Right atrium auricular region (tissue), 2 donors: ENCODE data around the gene ID1. TPM values are rescaled to one million over a fixed set of nuclear protein-coding genes. Genes with fewer than 3 reads are reported as not detected.

Experiments
- DNase-seq: peaks from one replicate; pipeline ENCODE4 v3.0.0-alpha.2; 2019; ENCODE audit warnings: low spot score
- H3K27ac ChIP-seq, 2 donors: fragments of 200-600 bp; sonication (generic); 1 replicate in 1 of 2; 2 replicates in 1 of 2; pipeline ENCODE4 v1.5.1; 2016 to 2019
- H3K27me3 ChIP-seq, 2 donors: fragments of 200-600 bp; sonication (generic); one replicate each; pipeline versions ENCODE4 v1.5.1 to v1.6.0; 2017 to 2019
- H3K36me3 ChIP-seq: fragments of 200-600 bp; sonication (generic); one replicate; pipeline ENCODE4 v1.5.1; 2016
- H3K4me1 ChIP-seq, 2 donors: fragments of 200-600 bp; sonication (generic); one replicate each; pipeline versions ENCODE4 v1.5.1 to v1.6.0; 2017 to 2019
- H3K4me3 ChIP-seq, 2 donors: fragments of 200-600 bp; sonication (generic); 1 replicate in 1 of 2; 2 replicates in 1 of 2; pipeline ENCODE4 v1.5.1; 2017 to 2019; ENCODE audit warnings: mild to moderate bottlenecking in 1 of 2, moderate library complexity in 1 of 2
- H3K9me3 ChIP-seq, 2 donors: fragments of 200-600 bp; sonication (generic); one replicate each; pipeline ENCODE4 v1.5.1; 2019
- total RNA-seq, 2 donors: library from RNA; depleted of rRNA; stranded (reverse); fragments of >200 nt; gene quantifications; one replicate each; pipeline ENCODE4 v1.1.0, GENCODE V29; 2016
- TF ChIP-seq, protein P1 (sequence below), 2 donors: fragments of 200-600 bp; sonication (generic); IDR thresholded peaks; one replicate each; pipeline ENCODE4 v1.5.1; 2019; ENCODE audit warnings: antibody characterized with exemption in 2 of 2

Gene ID1, protein sequence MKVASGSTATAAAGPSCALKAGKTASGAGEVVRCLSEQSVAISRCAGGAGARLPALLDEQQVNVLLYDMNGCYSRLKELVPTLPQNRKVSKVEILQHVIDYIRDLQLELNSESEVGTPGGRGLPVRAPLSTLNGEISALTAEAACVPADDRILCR
- total RNA-seq, result 100 to 1,000 TPM; 450 to 815 TPM

DNA sequence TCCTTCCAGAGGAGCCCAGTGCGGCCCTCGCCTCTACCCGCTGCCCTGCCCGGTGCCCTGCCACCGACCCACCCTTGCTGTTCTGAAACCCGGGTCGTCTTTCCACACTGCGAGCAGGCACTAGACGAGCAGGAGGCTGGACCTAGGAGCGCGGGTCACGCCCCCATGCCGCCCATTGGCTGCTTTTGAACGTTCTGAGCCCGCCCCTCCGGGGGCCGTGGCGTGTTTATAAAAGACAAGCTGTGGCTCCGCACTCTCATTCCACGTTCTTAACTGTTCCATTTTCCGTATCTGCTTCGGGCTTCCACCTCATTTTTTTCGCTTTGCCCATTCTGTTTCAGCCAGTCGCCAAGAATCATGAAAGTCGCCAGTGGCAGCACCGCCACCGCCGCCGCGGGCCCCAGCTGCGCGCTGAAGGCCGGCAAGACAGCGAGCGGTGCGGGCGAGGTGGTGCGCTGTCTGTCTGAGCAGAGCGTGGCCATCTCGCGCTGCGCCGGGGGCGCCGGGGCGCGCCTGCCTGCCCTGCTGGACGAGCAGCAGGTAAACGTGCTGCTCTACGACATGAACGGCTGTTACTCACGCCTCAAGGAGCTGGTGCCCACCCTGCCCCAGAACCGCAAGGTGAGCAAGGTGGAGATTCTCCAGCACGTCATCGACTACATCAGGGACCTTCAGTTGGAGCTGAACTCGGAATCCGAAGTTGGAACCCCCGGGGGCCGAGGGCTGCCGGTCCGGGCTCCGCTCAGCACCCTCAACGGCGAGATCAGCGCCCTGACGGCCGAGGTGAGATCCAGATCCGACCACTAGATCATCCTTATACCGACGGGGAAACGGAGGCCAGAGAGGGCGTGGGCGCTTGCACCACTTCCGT is at the start of gene ID1:
Gene ID1 (plus strand): TSS at position 259 of the 871 bp plus-strand sequence. CDS start 99 bp downstream, at position 358.
- DNase-seq, result peak; percentile 99
- TF ChIP-seq, protein P1, sequence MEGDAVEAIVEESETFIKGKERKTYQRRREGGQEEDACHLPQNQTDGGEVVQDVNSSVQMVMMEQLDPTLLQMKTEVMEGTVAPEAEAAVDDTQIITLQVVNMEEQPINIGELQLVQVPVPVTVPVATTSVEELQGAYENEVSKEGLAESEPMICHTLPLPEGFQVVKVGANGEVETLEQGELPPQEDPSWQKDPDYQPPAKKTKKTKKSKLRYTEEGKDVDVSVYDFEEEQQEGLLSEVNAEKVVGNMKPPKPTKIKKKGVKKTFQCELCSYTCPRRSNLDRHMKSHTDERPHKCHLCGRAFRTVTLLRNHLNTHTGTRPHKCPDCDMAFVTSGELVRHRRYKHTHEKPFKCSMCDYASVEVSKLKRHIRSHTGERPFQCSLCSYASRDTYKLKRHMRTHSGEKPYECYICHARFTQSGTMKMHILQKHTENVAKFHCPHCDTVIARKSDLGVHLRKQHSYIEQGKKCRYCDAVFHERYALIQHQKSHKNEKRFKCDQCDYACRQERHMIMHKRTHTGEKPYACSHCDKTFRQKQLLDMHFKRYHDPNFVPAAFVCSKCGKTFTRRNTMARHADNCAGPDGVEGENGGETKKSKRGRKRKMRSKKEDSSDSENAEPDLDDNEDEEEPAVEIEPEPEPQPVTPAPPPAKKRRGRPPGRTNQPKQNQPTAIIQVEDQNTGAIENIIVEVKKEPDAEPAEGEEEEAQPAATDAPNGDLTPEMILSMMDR (IDR thresholded peaks at IDR 0.05), result peak in 1 of 2 donors; percentile 20
- H3K27ac ChIP-seq, result peak within 1 kb of the TSS; percentile 90 to 93
- H3K9me3 ChIP-seq, result no peaks in the 10 kb centered on the region
- H3K36me3 ChIP-seq, result peaks cover 16% of the 10 kb centered on the region
- H3K27me3 ChIP-seq, result no peaks in the 10 kb centered on the region
- peaks cover 0 to 44% of the 10 kb centered on the region in 2 donors for H3K4me1 ChIP-seq
- peak within 1 kb of the TSS; percentile 63 to 79 for H3K4me3 ChIP-seq

DNA sequence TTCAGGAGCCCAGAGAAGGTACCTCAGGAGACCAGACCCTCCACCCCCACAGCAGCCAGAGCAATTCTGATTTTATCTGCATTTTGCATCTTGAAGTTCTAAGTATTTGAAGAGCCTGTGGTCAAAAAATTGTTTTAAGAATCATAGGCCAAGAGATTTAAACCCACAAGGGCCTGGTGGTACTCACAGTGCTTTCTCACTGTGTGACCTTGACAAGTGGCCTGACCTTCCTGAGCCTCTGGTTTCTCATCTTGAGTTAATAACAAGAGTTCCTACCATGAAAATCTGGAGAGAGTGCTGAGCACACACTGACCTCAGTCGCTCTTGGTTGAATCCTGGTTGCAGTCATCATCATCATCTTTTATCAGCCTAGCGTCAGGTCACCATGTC is 45.4 kb upstream of the ID1 start:
- no peaks in the 10 kb centered on the region for H3K27me3 ChIP-seq
- H3K9me3 ChIP-seq, result no peaks in the 10 kb centered on the region
- no peak overlapping the region for H3K27ac ChIP-seq
- no peak overlapping the region for H3K4me3 ChIP-seq
- peaks cover 0 to 26% of the 10 kb centered on the region in 2 donors for H3K4me1 ChIP-seq
- H3K36me3 ChIP-seq, result peaks cover 68% of the 10 kb centered on the region
- no peak for DNase-seq
- TF ChIP-seq, protein P1 (IDR thresholded peaks at IDR 0.05), result no peak

DNA sequence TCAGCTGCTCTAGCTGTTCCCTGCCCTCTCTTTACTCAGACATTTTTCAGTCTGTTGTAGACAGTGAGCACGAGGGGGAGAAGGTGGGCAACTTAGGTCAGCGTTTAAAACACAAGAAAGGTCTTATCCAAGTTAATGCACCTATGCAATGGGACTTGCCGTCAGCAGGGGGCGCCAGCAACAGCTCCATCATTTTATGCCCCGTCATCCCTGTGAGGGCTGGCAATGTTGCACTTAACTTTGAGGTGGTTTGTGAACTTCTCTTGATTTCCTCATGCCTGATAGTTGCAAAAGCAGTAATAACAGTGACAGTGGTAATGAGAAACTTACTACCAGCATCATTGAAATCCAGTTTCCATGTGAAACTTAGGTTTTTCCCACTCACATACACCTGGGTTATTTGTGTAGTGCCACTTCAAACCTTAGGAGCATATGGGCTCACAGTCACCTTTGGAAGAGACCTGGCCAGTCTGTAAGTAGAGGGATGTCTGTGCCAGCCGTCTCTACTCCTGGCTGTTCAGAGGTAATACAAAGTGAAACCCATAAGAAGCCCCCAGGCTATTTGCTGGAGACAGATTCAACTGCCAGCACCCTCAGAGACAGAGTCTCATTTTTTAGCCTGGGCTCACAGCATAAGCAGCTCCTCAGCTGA is 44.9 kb upstream of the ID1 start:
- Histone ChIP-seq H3K27ac (peak overlapping the region; percentile 6 to 58), H3K36me3 (peaks cover 68% of the 10 kb centered on the region), H3K9me3 (no peaks in the 10 kb centered on the region), H3K4me1 (peaks cover 0 to 26% of the 10 kb centered on the region in 2 donors), H3K4me3 (no peak overlapping the region), H3K27me3 (no peaks in the 10 kb centered on the region)
- TF ChIP-seq, protein P1 (IDR thresholded peaks at IDR 0.05), result peak; percentile 81 to 90
- DNase-seq, result peak; percentile 89

DNA sequence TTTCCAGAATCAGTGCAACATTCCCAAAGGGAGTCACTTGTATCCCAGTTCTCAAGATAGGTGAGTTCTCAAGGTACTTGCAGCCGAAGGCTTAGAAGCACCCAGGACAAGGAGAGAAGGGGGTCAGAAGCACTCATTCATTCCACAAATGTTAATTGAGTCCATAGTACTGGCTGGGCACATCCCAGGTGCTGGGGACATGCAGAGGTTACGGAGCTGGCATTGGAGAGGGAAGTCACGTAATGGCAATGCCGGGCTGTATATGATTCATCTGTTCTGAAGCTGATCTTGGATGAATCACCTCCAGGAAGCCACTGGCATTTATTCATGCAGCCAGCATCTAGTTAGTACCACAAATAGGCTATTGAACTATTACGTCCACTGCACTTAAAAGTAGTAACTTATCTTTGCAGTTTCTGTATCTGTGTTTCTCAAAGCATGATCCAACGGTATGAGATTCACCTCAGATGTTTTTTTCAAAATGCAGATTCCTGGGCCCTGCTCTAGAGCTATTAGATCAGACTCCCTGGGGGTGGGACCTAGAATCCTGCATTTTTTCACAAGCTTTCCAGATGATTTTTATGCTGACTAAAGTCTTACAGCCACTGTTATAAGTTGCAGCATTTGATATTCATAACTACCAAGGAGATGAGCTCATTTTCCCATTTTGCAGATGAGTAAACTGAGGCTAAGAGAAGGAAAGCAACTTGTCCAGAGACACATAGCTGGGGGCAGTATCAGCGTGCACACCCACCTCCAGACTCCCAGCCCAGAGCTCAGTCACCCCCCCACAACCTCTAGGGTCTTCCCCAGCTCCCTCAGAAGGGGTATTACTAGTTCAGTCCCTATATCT is 44.1 kb upstream of the ID1 start:
- no peak for DNase-seq
- TF ChIP-seq, protein P1 (IDR thresholded peaks at IDR 0.05), result no peak

DNA sequence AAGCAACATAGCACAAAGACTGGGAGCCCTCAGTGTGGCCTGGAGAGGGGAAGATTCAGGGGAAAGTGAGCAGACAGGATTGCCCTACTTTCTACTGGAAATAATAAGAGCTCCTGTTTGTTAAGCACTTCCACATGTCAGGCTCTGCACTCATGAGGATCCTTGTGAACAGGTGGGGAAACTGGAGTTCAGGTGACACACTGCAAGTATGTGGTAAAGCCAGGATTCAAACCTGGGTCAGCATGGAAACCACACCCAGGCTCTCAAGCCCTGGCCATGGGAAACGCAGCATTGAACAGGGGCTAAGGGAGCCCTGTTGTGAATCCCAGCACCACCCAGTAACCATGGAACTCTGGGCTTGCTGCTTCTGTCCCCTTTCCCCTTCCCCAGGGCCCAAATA is 42.8 kb upstream of the ID1 start:
- peaks cover 66% of the 10 kb centered on the region for H3K36me3 ChIP-seq
- H3K27ac ChIP-seq, result no peak overlapping the region

More for the DNA sequence above, 44.1 kb upstream of the ID1 start:
- H3K4me3 ChIP-seq, result no peak overlapping the region
- peaks cover 69% of the 10 kb centered on the region for H3K36me3 ChIP-seq
- peak overlapping the region; percentile 6 to 58 for H3K27ac ChIP-seq
- H3K27me3 ChIP-seq, result no peaks in the 10 kb centered on the region
- peaks cover 0 to 26% of the 10 kb centered on the region in 2 donors for H3K4me1 ChIP-seq
- H3K9me3 ChIP-seq, result no peaks in the 10 kb centered on the region

More for the DNA sequence above, 42.8 kb upstream of the ID1 start:
- no peaks in the 10 kb centered on the region for H3K27me3 ChIP-seq
- TF ChIP-seq, protein P1 (IDR thresholded peaks at IDR 0.05), result no peak
- H3K9me3 ChIP-seq, result no peaks in the 10 kb centered on the region
- H3K4me1 ChIP-seq, result peaks cover 0 to 26% of the 10 kb centered on the region in 2 donors
- no peak for DNase-seq
- H3K4me3 ChIP-seq, result no peak overlapping the region
